Stimulated activated CD4-positive, alpha-beta T cell treated with anti-CD3 and anti-CD28 coated beads, Interleukin-12 subunit alpha, Interleukin-12 subunit beta, amount 100 ng/mL, for 4 hours (primary cell): ENCODE results near the gene EPHB1.

Experiments used
- DNase-seq: peaks from one replicate; pipeline ENCODE4 v3.0.0-alpha.2; 2020

The EPHB1 gene

DNA sequence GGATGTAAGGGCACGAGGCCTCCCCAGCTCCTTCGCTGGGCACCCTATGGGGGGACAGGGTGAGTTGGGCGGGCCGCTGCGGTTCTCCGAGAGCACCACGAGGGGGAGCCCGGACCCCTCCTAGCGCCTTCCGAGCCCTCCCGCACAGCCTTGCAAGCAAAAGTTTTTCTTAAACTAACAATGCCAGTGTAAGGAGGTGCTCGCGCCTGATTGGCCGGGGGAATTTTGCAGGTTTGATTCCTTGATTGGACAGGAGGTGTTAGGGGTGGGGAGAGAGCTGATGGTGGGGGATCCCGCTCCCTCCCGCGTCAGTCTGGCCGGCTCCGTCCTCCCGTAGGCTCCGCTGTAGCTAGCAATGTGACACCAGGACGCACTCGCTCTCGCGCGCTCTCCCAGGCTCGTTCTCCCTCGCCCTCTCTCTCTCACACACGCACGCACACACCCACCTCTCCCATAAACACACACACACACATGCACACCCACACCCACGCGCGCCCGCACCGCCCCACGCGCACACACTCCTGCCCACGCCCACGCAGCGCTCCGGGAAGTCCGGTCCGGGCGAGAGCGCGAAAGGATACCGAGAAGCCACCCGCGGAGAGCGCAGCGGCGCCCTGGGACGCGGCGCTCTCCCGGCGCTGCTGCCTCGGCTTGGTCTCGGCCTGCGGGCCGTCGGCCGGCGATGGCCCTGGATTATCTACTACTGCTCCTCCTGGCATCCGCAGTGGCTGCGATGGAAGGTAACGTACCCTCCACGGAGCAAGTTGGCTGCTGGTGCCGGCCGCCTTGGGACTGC lies at the start of gene EPHB1:
Gene EPHB1 (plus strand): TSS at position 311 of the 796 bp plus-strand sequence.
- DNase-seq, result peak; percentile 45

DNA sequence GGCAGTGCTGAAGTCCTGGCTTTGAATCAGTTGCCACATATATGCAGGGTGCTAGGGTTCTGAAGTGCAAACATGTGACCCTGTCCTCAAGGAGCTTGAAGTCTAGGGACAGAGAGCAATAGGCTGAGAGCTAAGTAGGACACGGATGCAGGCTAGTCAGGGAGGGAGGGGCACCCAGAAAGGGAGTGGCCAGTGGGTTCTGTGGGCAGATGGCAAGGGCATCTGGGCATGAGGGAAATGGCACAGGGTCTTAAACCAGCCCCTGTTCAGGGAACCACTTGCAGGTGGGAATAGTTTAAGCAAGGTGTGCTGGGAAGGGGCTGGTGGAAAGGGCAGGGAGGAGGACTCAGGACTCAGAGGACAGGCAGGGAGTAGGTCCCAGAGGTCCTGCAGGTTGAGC lies 46.4 kb upstream of the EPHB1 start:
- no peak for DNase-seq

DNA sequence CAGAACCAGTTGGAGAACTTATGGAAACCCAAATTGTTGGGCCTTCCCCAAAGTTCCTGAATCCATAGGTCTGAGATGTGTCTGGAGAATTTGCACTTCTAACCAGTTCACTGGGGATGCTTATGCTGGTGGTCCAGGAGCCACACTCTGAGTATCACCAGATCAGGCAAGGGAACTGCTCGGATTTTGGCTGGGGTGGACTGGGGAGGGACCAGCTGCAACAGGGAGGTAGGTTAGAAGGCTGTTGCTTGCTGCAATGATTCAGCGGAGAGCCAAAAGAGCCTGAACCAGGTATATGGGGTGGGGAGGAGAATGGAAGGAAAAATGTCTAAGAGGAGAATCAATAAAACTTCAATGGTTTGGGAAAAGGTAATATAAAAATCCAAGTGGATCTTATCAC lies 45.9 kb upstream of the EPHB1 start:
- DNase-seq, result no peak

DNA sequence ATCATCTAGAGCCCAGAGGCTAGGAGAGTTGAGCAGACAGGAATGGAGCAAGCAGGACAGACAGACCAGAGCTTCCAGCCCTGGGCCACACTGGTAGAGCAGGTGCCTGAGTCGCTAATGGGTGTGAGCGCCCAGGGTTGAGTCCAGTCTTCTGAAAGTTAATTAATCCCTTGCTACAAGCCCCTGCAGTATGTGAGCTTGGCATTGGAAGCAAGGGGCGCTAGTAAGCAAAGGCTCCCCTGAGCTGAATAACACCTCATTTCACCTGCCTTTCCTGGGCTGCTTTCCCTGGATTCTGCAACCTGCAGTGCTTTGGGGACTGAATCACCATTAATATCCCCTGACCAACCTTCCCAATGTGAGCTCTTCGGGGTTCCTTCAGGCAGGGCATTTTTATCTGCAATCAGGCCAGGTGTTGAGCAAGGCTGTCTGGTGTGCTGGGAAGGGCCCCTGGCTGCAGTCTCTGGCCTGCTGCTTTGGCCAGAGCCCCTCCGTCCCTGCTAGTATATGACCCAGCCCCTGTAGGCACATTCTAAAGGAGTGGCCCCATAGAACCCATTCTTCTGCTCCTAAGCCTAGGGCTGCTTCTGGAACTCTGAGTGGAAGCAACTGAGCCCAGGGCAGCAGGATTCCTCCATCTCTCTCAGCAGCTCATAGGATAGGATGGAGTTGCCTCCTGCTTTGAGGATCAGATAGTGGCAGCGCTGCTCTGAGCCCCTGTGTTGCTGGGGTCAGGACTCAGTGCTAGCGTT lies 45.1 kb upstream of the EPHB1 start:
- no peak for DNase-seq

DNA sequence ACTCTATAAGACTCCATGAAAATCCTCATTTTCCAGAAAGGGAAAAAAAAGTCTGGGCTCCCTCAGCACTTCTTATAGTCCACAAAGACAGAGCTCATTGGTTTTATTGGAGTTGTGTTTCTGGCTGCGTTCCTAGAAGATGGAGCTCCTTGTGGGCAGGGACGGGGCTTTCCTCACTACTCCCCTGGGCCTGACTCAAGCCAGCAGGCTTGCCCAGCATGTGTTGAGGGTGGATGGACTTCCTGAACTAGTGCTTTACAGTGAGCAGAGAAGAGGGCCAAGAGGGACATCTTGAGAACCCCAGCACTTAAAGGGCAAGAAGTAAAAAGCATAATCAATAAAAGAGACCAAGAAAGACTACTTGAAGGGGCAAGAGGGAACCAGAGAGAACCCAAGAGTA lies 43.2 kb upstream of the EPHB1 start:
- no peak for DNase-seq

DNA sequence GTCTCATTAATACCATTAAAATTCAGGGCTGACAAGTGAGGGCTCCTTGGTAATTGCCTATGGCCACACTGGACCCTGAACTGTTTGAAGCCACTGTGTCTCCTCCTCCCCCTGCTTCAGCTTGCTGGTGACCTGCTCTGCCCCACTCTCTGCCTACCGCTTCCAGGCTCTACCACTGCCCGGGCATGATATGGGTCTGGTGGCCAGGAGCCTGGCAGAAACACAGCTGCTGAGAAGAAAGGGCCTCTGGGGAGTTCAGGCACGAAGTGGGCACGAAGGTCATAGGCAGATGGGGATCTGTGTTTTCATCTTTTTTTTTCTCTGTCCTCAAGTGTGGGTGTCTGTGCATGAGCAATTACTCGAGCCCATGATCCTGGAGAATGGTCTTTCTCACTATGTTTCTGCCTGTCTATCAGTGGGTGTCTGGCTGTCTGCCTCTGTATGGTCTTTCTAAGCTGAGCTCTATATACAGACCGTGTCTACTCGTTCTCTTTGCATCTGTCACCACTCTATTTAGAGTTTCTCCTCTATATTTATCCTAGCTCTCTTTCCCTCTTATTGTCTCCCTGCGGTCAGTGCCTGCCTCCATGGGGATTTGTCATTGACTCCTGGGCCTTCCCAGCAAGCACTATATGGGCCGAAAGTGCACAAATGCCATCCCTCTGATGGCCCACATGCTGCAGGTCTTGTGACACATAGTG lies 42.1 kb upstream of the EPHB1 start:
- no peak for DNase-seq

DNA sequence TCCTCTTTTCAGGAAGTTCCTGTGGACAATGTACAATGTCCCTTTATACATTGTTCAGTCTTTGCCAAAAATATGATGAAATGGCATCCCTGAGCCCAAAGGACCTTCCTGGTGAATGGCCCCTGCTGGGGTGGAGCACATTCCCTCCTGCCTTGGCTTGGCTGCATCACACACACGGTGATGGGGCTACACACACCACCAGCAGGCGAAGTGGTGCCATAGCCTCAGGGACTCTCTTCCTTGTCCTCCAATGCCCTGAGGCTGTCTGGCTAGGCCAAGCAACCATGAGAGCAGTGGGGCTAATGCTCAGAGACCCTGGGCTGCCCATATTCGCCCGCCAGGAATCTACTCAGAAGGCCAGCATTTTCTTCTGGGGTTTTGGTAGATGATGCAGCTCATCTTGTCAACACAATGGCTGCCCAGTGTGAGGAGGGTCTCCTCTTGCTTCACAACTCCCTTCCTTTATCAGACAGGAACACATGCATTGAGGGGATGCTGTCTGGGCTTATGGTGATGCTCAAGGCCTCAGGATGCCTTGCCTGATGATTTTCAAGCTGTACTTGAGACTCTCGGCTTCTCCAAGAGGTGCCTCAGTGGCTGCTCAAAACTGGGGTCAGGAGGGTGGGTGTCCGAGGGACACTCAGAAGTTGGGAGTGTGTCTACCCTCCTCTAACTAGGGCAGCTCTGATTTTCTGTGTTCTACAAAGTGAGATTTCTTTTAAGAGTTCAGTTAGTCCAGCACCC lies 40.9 kb upstream of the EPHB1 start:
- no peak for DNase-seq

DNA sequence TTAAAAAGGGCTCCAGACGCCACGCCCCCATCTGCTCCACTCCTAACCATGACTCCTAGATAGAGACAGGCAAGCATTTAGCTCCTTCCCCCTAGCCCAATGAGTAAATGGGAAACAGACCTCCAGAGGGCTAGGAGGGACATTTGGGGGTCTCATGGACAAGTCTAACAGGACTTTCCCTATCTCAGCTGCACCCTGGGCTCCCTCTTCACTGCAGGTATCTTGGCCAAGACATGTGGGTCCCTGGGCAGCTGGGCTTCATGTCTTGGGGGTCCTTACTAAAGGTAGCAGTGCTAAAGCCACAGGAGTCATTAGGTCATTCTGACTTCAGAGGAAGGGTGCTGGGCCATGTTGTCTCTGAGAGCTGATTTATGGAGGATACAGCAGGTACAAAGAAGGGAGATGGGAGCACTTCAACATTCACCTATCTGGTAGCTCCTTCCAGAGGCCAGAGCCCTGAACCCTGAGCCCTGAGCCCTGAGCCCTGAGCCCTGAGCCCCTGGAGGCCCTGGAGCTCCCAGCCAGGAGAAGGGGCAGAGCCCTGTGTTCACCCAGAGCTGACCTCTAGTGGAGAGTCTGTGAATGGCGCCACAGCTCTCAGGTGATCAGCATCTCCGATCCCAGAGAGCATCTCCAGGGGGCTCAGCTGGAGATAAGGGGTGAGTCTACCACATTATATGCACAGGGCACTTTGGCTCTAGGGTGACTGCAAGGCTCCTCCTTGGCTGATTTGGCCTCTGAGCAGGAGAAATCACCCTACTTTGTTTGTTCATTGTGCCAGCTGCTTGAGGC lies 40.1 kb upstream of the EPHB1 start:
- DNase-seq, result peak; percentile 10

DNA sequence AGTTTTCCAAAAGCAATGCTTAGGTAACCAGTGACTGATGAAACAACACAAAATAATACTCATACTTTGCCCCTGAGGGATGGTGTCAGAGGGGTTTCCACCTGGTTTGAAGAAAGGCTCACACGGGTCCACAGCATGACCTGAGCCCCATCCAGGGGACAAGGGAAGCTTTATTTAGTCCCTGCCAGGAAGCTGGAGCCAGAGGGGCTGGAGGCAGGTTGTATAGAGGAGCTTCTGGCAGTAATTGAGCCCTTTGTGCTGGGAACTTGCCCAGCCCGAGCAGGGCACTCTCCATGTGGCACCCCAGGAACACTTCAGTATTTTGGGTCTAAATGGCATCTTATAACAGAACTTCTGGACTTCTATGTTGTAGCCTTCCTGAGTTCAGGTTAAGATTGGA lies 39.2 kb upstream of the EPHB1 start:
- no peak for DNase-seq

DNA sequence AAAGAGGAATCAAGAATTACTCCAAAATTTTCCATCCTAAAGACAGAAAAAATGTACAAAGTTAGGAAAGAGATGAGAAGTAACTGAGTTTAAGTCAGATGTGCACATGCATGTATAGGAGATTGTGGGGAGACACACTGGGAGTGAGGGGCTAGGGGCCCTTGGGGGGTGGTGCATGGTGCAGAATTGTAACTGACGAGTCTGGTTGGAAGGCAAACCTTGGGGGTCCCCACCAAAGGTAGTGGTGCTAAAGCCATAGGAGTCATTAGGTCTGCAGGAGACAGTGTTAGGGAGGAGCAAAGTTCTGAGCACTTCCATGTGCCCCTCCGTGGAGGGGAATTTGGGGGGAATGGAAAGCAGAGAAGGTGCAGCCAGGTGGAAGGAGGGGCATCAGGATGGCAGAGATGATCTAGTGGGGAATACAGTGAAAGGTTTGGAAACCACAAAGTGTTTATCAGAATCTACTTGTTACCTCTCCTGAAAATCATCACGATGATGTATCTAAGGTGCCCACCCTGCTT lies 37.5 kb upstream of the EPHB1 start:
- no peak for DNase-seq

DNA sequence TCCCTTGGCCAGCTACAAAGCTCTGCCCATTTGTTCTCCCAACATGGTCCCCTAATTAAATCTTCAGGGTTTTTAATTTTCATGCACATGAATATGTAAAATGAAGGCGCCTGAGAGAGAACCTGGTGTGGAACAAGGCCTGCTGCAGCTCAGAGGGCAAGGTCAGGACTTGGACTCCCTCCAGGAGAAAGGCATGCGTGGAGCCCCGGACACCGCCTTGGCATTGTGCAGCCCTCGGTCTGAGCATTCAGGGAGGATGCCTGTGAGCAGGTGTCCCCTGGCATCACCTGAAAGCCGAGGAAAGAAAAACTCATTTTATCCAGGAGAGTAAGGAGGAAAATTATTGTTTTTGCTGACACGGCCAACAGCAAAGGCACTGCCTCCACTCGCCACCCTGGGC lies 33.8 kb upstream of the EPHB1 start:
- DNase-seq, result no peak

DNA sequence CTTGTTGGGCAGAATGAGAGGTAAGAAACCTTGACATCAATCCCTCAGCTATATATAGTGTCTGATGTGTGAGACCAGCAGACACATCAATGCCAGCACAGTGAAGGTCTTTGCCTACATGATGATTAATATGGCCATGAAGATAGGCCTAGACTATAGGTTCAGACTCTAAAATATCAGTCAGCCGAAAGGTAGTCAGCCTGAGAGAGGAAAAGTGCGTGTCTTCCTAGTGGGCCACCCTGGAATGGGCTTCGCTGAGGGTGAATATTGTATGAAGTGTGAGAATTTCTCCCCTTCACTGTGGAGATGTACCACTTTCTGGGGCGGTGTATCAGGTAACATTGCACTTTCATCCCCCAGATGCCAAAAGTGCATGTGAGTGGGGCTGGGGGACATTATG lies 33.0 kb upstream of the EPHB1 start:
- DNase-seq, result no peak

DNA sequence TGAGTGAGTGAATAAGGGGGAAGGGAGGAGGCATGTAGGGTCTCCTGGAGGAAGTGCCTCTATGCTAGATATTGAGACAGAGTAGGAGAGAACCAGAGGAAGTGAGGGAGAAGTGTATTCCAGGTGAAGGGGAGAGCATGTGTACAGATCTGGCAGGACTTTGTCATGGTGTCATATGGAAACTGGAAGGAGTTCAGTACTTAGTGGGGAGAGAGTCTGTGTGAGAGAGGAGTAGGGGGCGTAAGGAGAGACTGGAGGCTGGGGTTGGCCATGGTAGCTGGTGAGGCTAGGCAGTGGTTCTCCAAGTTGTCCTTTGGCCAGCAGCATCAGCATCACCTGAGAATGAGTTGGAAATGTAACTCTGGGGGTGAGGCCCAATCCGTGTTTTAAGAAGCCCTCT lies 29.6 kb upstream of the EPHB1 start:
- no peak for DNase-seq

DNA sequence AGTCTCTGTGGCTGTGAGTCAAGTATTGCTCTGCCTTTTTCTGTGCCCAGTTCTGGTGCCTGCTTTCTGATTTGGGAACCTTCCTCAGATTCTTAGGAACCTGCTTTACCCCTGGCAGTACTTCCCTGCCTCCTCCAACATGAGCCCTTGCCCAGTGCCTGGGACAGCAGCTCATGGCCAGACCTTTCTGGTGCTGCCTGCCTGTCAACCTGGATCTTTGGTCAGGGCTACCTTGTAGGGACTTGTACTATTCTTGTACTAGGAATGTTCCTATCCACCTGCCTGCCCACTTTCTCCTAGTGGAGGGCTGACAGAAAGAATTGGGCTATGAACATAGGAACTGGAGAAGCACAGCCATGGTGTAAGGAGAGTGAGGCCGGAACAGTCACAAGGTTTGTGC lies 28.8 kb upstream of the EPHB1 start:
- DNase-seq, result no peak

DNA sequence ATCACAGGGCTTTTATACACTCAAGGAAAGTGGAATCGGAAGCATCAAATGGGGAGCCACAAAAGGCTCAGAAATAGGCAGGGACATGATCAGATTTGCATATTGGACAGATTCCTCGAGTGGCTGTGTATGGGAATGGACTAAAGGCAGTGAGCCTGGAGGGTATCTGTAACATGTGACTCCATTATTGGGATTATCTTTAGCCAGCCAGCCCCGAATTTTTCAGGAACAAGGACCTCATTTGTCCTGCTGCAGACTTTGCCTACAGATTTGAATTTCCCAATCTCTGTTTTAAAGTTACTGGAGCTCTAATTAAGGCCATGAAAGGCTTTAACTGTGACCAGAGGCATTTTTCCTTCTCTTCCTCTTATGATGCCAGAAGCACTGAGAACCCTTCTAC lies 26.9 kb upstream of the EPHB1 start:
- no peak for DNase-seq

DNA sequence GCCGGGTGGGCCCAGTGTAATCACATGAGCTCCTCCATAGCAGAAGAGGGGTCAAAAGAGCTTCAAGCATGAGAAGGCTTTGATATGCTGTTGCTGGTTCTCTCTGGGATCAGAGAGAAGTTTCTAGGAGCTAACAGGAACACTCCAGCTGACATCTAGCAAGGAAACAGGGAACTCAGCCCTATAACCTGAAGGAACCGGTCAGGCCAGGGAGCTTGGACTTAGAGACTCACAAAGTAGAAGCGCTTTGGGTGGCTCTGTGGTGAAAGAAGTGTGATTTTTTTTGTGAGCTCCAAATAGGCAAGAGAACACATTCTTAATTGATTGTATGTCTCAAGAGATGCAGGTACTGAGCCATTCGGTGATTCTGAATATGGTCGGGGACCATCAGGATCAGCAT lies 26.2 kb upstream of the EPHB1 start:
- DNase-seq, result no peak

DNA sequence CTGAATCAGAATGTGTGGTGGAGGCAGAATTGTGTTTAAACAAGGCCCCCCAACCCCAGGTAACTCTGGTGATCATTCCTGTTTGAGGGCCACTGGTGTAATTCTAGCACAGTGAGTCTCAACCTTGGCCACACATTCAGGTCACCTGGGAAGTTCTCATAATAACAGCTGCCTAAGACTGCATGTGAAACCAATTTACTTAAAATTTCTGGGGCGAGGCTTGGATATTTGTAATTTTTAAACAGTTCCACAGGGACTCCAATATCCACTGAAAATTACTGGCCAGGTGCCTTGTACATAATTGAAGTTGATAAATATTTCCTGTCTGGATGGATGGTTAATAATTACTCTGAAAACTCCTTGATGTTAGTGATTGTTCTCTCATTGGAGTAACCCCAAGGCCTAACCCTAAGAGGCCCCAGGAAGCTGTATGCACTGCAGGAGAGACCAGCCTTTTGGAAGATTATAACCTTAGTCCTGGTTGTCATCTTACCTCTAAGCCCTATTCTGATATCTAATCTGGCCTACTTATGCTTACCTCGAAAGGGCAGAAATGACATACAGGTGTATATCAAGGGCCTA lies 25.7 kb upstream of the EPHB1 start:
- no peak for DNase-seq

DNA sequence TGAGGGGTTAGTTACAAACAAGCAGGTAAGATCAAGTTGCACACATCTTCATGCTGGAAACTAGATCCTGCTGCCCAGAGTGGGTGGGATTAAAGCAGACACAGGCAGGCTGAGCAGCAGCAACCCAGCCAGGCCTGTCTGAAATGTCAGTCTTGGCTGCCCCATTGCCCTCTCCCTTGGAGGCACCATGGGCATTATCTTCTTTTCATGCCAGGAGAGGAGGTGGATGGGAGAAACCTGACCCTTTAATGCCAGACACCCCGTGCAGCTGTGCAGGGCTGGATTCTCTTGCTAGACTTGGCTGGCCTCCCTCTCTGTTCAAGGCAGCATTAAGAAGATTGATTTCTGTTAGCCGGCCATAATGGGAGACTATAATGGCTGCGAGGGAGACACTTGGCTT lies 23.0 kb upstream of the EPHB1 start:
- DNase-seq, result no peak

DNA sequence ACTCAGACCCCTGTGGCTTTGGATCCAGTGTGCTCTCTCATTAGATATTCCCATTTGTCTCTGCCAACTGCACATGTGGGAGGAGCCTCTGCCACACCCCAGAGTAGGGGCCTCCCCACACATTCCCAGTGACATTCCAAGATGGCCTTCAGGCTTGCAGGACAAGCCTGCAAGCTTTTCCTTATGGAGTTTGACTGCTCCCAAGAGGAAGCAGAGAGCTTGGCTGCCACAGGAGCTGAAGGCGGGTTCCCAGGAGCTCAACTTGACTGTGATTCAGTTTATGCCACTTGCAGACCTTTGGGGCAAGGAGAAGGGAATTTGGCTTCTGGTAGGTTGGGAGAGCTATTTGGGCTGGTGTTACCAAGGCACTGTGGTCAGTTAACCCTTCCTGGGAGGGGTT lies 22.5 kb upstream of the EPHB1 start:
- no peak for DNase-seq

DNA sequence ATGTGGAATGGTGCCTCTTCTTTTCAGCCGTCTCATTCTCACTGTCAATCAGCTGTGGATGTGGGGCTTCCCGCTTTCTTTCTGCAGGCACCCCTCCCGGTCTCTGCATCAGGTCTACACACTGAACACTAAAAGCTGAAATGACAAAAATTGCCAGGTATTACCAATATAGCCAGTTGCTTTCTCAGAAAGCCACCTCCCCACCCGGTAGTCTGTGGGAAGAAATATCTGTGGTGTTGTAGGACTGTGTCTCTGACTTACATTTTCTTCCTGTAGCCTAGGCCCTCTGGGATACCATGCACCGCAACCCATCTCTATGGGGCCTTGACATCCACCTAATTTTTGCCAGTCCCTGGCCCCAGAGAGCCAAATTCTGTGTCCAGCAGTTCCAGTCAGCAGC lies 19.2 kb upstream of the EPHB1 start:
- no peak for DNase-seq

DNA sequence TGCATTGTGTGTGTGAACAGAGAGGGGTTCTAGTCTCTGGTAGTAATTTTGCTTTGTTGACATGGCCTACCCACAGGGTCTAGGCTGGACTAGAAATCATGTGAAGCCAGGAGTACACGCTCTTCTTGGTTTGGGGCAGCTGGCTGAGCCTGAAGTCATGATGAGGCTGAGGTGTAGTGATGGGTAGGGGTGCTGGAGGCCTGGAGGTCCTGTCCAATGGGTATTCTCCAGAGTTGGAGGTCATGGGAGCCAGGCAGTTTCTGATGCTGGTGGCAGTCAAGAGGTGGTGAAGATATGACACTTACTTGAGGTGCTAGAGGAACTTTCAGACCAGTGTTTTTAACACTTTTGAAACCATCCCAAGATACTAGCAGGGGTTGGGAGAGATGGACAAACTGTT lies 18.5 kb upstream of the EPHB1 start:
- DNase-seq, result no peak

DNA sequence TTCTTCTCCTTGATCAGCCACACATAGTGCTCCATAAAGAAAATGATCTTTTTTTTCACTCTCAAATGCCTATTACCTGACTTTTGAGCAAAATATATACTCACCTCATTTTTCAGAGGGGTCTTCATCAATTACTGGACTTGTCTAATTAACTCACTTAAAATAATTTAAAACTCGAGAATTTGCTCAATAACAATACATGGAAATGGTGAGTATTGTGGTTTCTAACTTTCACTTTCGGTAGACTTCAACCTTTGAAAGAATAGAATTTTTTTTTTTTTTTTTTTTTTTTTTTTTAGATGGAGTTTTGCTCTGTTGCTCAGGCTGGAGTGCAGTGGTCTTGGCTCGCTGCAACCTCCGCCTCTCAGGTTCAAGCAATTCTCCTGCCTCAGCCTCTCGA lies 17.7 kb upstream of the EPHB1 start:
- DNase-seq, result no peak
